GM12878 (cell line): ENCODE results near the gene ETNK1. TPM values are rescaled to one million over a fixed set of nuclear protein-coding genes. Genes with fewer than 3 reads are reported as not detected.

Source experiments
- ATAC-seq: fragments of 200-7000 bp; cut with Tn5 transposase; 3 replicates; pipeline ENCODE4 v1.9.1; 2020; ENCODE audit warnings: mild to moderate bottlenecking, moderate library complexity
- BruUV-seq: library from RNA; stranded (reverse); fragments of 400-500 nt; replicated peaks from 2 replicates; lab custom pipeline; 2021; lab: Mats Ljungman, UMichigan
- CTCF ChIA-PET: fragments of 300-600 bp; sonication (Branson Sonifier 250); formaldehyde crosslinking; extraction: SDS; loops from one replicate; lab custom pipeline; 2021; ENCODE audit warnings: inconsistent platforms; lab: Yijun Ruan, JAX
- POLR2A ChIA-PET: fragments of 350-600 bp; formaldehyde crosslinking; extraction: SDS; loops from one replicate; lab custom pipeline; 2021; ENCODE audit warnings: inconsistent platforms; lab: Charles Lee
- RAD21 ChIA-PET: fragments of 300-600 bp; sonication (Branson Sonifier 250); formaldehyde crosslinking; loops from one replicate; lab custom pipeline; 2023; ENCODE audit warnings: antibody characterized with exemption; ENCODE audit not compliant: unreplicated experiment; lab: Charles Lee
- SMC1A ChIA-PET: fragments of 300-600 bp; sonication (Branson Sonifier 250); formaldehyde crosslinking; loops from one replicate; lab custom pipeline; 2023; ENCODE audit not compliant: unreplicated experiment, uncharacterized antibody; lab: Charles Lee
- DNase-seq: peaks from one replicate; pipeline ENCODE4 v3.0.0-alpha.2; 2011; ENCODE audit warnings: low read depth, low spot score
- FAIRE-seq: peaks from 3 replicates; lab custom pipeline; 2011; peaks lifted over from hg19 to GRCh38; lab: Jason Lieb, UNC
- H2AFZ ChIP-seq: 2 replicates; pipeline ENCODE4 v1.6.0; 2011; ENCODE audit warnings: low read depth, low read length, control low read depth; ENCODE audit not compliant: control insufficient read depth
- H3K27ac ChIP-seq: 2 replicates; pipeline ENCODE4 v1.5.1; 2011; ENCODE audit warnings: control low read depth; ENCODE audit not compliant: control insufficient read depth, insufficient read depth
- H3K27me3 ChIP-seq, 2 experiments: replicated peaks in 1 of 2; 2 replicates each; pipeline versions ENCODE4 v1.6.0 to v1.6.1; 2011; ENCODE audit warnings: low read length in 1 of 2; ENCODE audit not compliant: control insufficient read depth in 2 of 2, insufficient read depth in 2 of 2
- H3K36me3 ChIP-seq, 2 experiments: 2 replicates each; pipeline ENCODE4 v1.5.1; 2011; ENCODE audit warnings: low read length in 1 of 2; ENCODE audit not compliant: control insufficient read depth in 2 of 2, insufficient read depth in 2 of 2
- H3K4me1 ChIP-seq: 2 replicates; pipeline ENCODE4 v1.6.1; 2011; ENCODE audit warnings: mild to moderate bottlenecking, low read length, moderate library complexity, mixed read lengths; ENCODE audit not compliant: control insufficient read depth, insufficient read depth
- H3K4me2 ChIP-seq: 2 replicates; pipeline ENCODE4 v1.6.0; 2011; ENCODE audit warnings: control low read depth; ENCODE audit not compliant: control insufficient read depth, insufficient read depth
- H3K4me3 ChIP-seq: fragments of 200-600 bp; sonication (generic); 2 replicates; pipeline ENCODE4 v1.5.1; 2016
- H3K79me2 ChIP-seq: 2 replicates; pipeline ENCODE4 v1.6.0; 2011; ENCODE audit warnings: low read length; ENCODE audit not compliant: control insufficient read depth, insufficient read depth
- H3K9ac ChIP-seq: 2 replicates; pipeline ENCODE4 v1.8.0; 2011; ENCODE audit warnings: low read length, control low read depth, mixed read lengths; ENCODE audit not compliant: control insufficient read depth, insufficient read depth
- H3K9me3 ChIP-seq: replicated peaks from 3 replicates; pipeline ENCODE4 v1.5.1; 2011; ENCODE audit warnings: mild to moderate bottlenecking, low read length; ENCODE audit not compliant: control insufficient read depth, insufficient read depth
- H4K20me1 ChIP-seq: 2 replicates; pipeline ENCODE4 v1.6.0; 2011; ENCODE audit not compliant: control insufficient read depth, insufficient read depth
- ASH2L ChIP-seq: fragments of 300-600, 200-600 bp; sonication (generic); IDR thresholded peaks from 2 replicates; pipeline ENCODE4 v1.6.1; 2017; ENCODE audit warnings: low read depth, mild to moderate bottlenecking, borderline replicate concordance
- CREM ChIP-seq: IDR thresholded peaks from 2 replicates; pipeline ENCODE4 v1.6.1; 2014; ENCODE audit warnings: antibody characterized with exemption, low read depth
- DPF2 ChIP-seq: fragments of 450-650 bp; IDR thresholded peaks from 2 replicates; pipeline ENCODE4 v1.6.1; 2017; ENCODE audit warnings: mild to moderate bottlenecking
- EGR1 ChIP-seq, 2 experiments: IDR thresholded peaks; 1 replicate in 1 of 2; 2 replicates in 1 of 2; pipeline ENCODE4 v1.6.1; 2011 to 2012; ENCODE audit warnings: low read depth in 2 of 2, low read length in 2 of 2, borderline replicate concordance in 1 of 2, mild to moderate bottlenecking in 1 of 2, moderate library complexity in 1 of 2
- ESRRA ChIP-seq: IDR thresholded peaks from 2 replicates; pipeline ENCODE4 v1.6.1; 2012; ENCODE audit warnings: mild to moderate bottlenecking, low read length, improper control_type of control experiment
- HDAC6 ChIP-seq: fragments of 200-600 bp; sonication (generic); IDR thresholded peaks from one replicate; pipeline ENCODE4 v1.8.0; 2017; ENCODE audit warnings: antibody characterized with exemption; ENCODE audit not compliant: unreplicated experiment
- IKZF1 ChIP-seq: fragments of 450-650 bp; conservative IDR thresholded peaks from 2 replicates; pipeline ENCODE4 v1.6.1; 2017; ENCODE audit warnings: antibody characterized with exemption, mild to moderate bottlenecking
- IRF4 ChIP-seq: IDR thresholded peaks from 2 replicates; pipeline ENCODE4 v1.6.1; 2011; ENCODE audit warnings: low read depth, low read length
- KLF5 ChIP-seq: fragments of 450-650 bp; IDR thresholded peaks from 2 replicates; pipeline ENCODE4 v1.6.1; 2014; ENCODE audit warnings: mild to moderate bottlenecking; ENCODE audit not compliant: partially characterized antibody
- MEF2B ChIP-seq: fragments of 450-650 bp; IDR thresholded peaks from 2 replicates; pipeline ENCODE4 v1.6.1; 2018; ENCODE audit warnings: mild to moderate bottlenecking, moderate library complexity; ENCODE audit not compliant: partially characterized antibody, poor library complexity, severe bottlenecking
- MTA2 ChIP-seq: fragments of 450-650 bp; IDR thresholded peaks from 2 replicates; pipeline ENCODE4 v1.6.1; 2016; ENCODE audit warnings: low read depth, mild to moderate bottlenecking, moderate library complexity
- MXI1 ChIP-seq: fragments of 150-350 bp; IDR thresholded peaks from 2 replicates; pipeline ENCODE4 v1.6.1; 2011; ENCODE audit warnings: low read depth, mild to moderate bottlenecking, inconsistent platforms, low read length, improper control_type of control experiment
- PAX5 ChIP-seq: IDR thresholded peaks from 2 replicates; pipeline ENCODE4 v1.6.1; 2011; ENCODE audit warnings: low read depth, low read length, borderline replicate concordance
- RUNX3 ChIP-seq: IDR thresholded peaks from 2 replicates; pipeline ENCODE4 v1.6.1; 2012; ENCODE audit warnings: low read length, inconsistent platforms
- SREBF2 ChIP-seq: IDR thresholded peaks from 2 replicates; pipeline ENCODE4 v1.6.1; 2012; ENCODE audit warnings: mild to moderate bottlenecking, low read length
- TCF7 ChIP-seq: IDR thresholded peaks from 2 replicates; pipeline ENCODE4 v1.6.1; 2014; ENCODE audit warnings: antibody characterized with exemption, borderline replicate concordance
- ZNF217 ChIP-seq: fragments of 450-650 bp; IDR thresholded peaks from 2 replicates; pipeline ENCODE4 v1.6.1; 2017; ENCODE audit warnings: antibody characterized with exemption, mild to moderate bottlenecking
- ZNF24 ChIP-seq: fragments of 450-650 bp; IDR thresholded peaks from 2 replicates; pipeline ENCODE4 v1.6.1; 2017; ENCODE audit warnings: antibody characterized with exemption, mild to moderate bottlenecking
- whole genome bisulfite sequencing: methylation state at CpG from one replicate; pipeline ENCODE4 v1.1.6; 2016; ENCODE audit warnings: low lambda C conversion rate; ENCODE audit not compliant: insufficient replicate concordance, insufficient coverage; ENCODE audit errors: missing lambda C conversion rate; 5-methylcytosine and 5-hydroxymethylcytosine counted together
- in situ Hi-C: fragments of 300-500 bp; cut with MboI; formaldehyde crosslinking; loops from 9 replicates; pipeline ENCODE4 v1.14.3; 2018; ENCODE audit warnings: mixed read lengths
- intact Hi-C: fragments of 100-400 bp; cut with micrococcal nuclease; formaldehyde crosslinking; loops from one replicate; pipeline ENCODE4 v1.14.2; 2022; ENCODE audit not compliant: unreplicated experiment
- polyA plus RNA-seq, 11 experiments: library from polyadenylated mRNA; depleted of rRNA in 4 of 11; unstranded in 6 of 11; stranded (reverse) in 5 of 11; fragments of >200 nt; fragmentation: Nextera tagmentation in 4 of 11; fragmentation: Illumina TruSeq in 1 of 11; extraction: Ambion mirVana in 4 of 11; extraction: Trizol in 1 of 11; gene quantifications; 1 replicate in 1 of 11; 2 replicates in 10 of 11; pipeline versions ENCODE4 v1.2.1 to v1.2.3, GENCODE V29; 2011 to 2016; ENCODE audit warnings: inconsistent platforms in 2 of 11, missing spikeins in 2 of 11, low read depth in 1 of 11
- total RNA-seq, 4 experiments: library from RNA; depleted of rRNA in 3 of 4; stranded (reverse); fragments of >200 nt in 3 of 4; fragmentation: Illumina TruSeq in 1 of 4; extraction: Trizol in 1 of 4; gene quantifications; 2 replicates each; pipeline versions ENCODE4 v1.2.1 to v1.2.3, GENCODE V29; 2013 to 2021
- TF ChIP-seq, protein P1 (sequence below): fragments of 450-650 bp; IDR thresholded peaks from 2 replicates; pipeline ENCODE4 v1.6.1; 2017; ENCODE audit warnings: antibody characterized with exemption, mild to moderate bottlenecking, moderate library complexity
- TF ChIP-seq, protein P2 (sequence below): IDR thresholded peaks from 2 replicates; pipeline ENCODE4 v1.6.1; 2011; ENCODE audit warnings: low read depth, low read length, improper control_type of control experiment, borderline replicate concordance

The ETNK1 gene
- total and polyA plus RNA-seq, 10 of the 15 experiments (the other 5 are each of a cell fraction or from before 2014, with no cell fraction given): 12.3 to 69.4 (median 34.2) TPM

DNA sequence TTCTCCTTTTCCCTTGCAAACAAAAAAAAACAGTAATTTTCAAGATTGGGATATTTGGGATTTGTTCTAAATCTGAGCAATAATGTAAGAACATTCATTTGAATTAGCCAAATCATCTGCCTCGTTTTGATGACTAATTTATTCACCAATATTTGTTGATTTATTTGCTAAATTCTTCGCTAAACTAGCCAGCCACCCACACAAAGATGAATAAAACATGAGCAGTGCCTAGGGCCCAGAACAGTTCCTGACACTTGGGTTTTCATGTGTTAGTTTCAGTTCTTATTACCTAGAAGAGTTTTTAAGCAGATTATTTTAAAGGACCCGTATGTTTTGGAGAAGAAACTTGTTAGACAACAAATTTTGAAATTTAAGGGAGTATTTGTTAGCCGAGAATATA lies 1.4 kb downstream of the ETNK1 start:
- ChIA-PET RAD21 (interaction anchor here (0.7 kb wide), 1 partner anchor 128 kb away, joined by 4 read pairs; no protein-coding TSS in a partner anchor), CTCF (interaction anchor here (0.9 to 4.6 kb wide), 3 partner anchors 14 to 98 kb away, joined by 4 to 41 read pairs (median 5); no protein-coding TSS in a partner anchor), POLR2A (interaction anchor here (1.3 to 2.1 kb wide), 2 partner anchors 14 to 82 kb away, joined by 3 to 5 read pairs; partner anchors contain the start of gene C2CD5), SMC1A (interaction anchor here (0.9 kb wide), 1 partner anchor 10 kb away, joined by 4 read pairs; no protein-coding TSS in a partner anchor)
- WGBS: 2% methylated on average over 4 of the region's 4 CpGs
- Histone ChIP-seq H3K4me2 (peak overlapping the region; percentile 56; the same call in 1 of the 2 replicates), H2AFZ (no peak overlapping the region; the same call in 1 of the 2 replicates), H3K9me3 (no peaks in the 10 kb centered on the region), H3K36me3 (no peaks in the 10 kb centered on the region), H3K27ac (peak overlapping the region; percentile 87), H4K20me1 (no peaks in the 10 kb centered on the region), H3K27me3 (no peaks in the 10 kb centered on the region), H3K79me2 (peaks cover 62% of the 10 kb centered on the region), H3K4me1 (no peaks in the 10 kb centered on the region), H3K9ac (peak overlapping the region; percentile 71), H3K4me3 (peak overlapping the region; percentile 78)
- intact Hi-C loops: no loop called here
- no TSS peak for BruUV-seq
- DNase-seq (peak; percentile 20), FAIRE-seq (no peak), ATAC-seq (peak; percentile 63)
- in situ Hi-C loops: loop anchor here (5.0 kb wide), 1 partner anchor 84 kb away; the partner anchor contains the start of gene C2CD5
- peak; percentile 20 for TF ChIP-seq MEF2B
- TF ChIP-seq ASH2L: no peak
- no peak for TF ChIP-seq IKZF1
- 0 out of 2 replicates have a peak, but pooled peaks have one; percentile 8 for TF ChIP-seq MTA2
- no peak for TF ChIP-seq SREBF2
- TF ChIP-seq ZNF24: no peak
- no peak for TF ChIP-seq ZNF217
- TF ChIP-seq, protein P1, sequence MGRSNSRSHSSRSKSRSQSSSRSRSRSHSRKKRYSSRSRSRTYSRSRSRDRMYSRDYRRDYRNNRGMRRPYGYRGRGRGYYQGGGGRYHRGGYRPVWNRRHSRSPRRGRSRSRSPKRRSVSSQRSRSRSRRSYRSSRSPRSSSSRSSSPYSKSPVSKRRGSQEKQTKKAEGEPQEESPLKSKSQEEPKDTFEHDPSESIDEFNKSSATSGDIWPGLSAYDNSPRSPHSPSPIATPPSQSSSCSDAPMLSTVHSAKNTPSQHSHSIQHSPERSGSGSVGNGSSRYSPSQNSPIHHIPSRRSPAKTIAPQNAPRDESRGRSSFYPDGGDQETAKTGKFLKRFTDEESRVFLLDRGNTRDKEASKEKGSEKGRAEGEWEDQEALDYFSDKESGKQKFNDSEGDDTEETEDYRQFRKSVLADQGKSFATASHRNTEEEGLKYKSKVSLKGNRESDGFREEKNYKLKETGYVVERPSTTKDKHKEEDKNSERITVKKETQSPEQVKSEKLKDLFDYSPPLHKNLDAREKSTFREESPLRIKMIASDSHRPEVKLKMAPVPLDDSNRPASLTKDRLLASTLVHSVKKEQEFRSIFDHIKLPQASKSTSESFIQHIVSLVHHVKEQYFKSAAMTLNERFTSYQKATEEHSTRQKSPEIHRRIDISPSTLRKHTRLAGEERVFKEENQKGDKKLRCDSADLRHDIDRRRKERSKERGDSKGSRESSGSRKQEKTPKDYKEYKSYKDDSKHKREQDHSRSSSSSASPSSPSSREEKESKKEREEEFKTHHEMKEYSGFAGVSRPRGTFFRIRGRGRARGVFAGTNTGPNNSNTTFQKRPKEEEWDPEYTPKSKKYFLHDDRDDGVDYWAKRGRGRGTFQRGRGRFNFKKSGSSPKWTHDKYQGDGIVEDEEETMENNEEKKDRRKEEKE: no peak
- no peak for TF ChIP-seq ESRRA
- peak; percentile 34; the same call in 1 of the 2 replicates for TF ChIP-seq DPF2
- TF ChIP-seq, protein P2, sequence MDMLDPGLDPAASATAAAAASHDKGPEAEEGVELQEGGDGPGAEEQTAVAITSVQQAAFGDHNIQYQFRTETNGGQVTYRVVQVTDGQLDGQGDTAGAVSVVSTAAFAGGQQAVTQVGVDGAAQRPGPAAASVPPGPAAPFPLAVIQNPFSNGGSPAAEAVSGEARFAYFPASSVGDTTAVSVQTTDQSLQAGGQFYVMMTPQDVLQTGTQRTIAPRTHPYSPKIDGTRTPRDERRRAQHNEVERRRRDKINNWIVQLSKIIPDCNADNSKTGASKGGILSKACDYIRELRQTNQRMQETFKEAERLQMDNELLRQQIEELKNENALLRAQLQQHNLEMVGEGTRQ: no peak
- peak in 1 of 2 experiments; percentile 20; a peak in 1 of 3 replicates for TF ChIP-seq EGR1 (IDR thresholded peaks at IDR 0.05; ENCODE audit: borderline replicate concordance in 1 of 2, low read depth in 2 of 2, low read length in 2 of 2)
- TF ChIP-seq PAX5: no peak
- no peak for TF ChIP-seq KLF5
- TF ChIP-seq CREM: no peak
- TF ChIP-seq HDAC6: no peak
- no peak for TF ChIP-seq TCF7
- TF ChIP-seq MXI1: peak; percentile 60; the same call in 1 of the 2 replicates
- TF ChIP-seq IRF4: 0 out of 2 replicates have a peak, but pooled peaks have one; percentile 18
- no peak for TF ChIP-seq RUNX3
